Smooth muscle cell of the brain vasculature (primary cell): Measurements from ENCODE around the gene RILPL1.

ENCODE experiments used
- DNase-seq: peaks from one replicate; pipeline ENCODE4 v3.0.0-alpha.2; 2012; ENCODE audit warnings: low read depth, low spot score

Gene RILPL1

DNA sequence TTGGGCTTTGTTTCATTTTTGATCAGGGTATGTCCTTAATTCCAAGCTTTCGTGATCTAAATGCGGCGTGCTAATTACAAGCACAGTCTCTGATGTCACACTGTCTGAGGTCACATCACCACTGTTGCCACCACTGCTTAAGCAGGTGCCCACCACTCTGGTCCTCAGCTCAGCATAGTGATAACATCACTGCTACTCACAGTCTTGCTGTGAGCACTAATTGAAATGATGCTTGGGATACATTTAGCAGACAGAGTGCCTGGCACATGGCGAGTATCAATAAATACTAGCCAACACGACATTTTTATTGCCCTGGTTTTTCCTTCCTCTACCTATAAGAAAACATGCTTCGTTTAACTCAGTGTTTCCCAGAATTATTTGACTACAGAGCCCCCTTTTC is 104.9 kb downstream of the RILPL1 start:
- DNase-seq, result no peak

DNA sequence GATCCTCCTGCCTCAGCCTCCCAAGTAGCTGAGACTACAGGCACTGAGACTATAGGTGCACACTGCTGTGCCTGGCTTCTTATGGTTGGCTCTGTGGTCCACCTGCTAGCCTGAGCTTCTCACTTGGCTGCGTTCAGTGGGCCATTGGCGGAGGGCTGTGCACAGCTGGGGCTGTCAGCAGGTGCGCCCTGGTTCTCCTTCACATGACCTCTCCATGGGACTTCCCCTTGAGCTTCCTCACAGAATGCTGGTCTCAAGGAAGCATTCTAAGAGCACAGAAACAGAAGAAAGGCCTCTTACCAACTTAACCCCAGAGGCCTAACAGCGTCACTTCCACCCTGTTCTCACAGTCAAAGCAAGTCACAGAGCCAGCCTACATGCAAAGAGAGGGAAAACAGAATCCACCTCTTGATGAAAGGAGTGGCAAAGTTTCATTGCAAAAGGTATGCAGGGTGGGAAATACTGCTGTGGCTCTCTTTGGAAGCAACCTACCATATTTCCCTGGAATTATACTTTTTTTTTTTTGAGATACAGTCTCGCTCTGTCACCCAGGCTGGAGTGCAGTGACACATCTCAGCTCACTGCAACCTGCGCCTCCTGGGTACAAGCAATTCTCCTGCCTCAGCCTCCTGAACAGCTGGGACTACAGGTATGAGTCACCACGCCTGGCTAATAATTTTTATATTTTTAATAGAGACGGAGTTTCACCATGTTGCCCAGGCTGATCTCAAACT is 106.3 kb downstream of the RILPL1 start:
- no peak for DNase-seq

DNA sequence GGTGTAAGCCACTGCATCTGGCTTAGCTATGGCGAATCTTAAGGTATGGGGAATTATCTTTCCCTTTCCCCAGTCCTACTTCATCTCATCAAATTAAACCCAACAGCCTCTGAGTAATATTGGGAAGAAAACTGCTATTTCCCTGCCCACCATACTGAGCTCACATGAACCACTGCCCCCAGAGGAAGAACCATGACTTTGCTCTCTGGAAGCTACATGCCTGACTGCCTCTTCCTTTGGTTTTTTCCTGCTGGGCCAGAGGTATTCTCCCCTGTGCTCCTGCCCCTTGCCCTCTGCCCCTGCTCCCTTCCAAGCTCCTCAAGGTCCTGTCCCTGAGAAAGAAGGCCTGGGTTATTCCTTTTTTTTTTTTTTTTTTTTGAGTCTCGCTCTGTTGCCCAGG is 112.2 kb downstream of the RILPL1 start:
- DNase-seq, result no peak
